Esophagus muscularis mucosa (tissue), 3 donors: ENCODE measurements around the gene MSI2.

Experiments
- POLR2A ChIP-seq: fragments of 450-650 bp; IDR thresholded peaks from one replicate; pipeline ENCODE4 v1.6.1; 2017; ENCODE audit warnings: antibody characterized with exemption, moderate library complexity, mild to moderate bottlenecking, low read depth
- POLR2AphosphoS5 ChIP-seq, 2 donors: sonication (generic); formaldehyde crosslinking; IDR thresholded peaks; one replicate each; pipeline ENCODE4 v1.6.1; 2017; ENCODE audit warnings: antibody characterized with exemption in 2 of 2
- TF ChIP-seq, protein P1 (sequence below), 3 experiments: fragments of 200-600 bp in 2 of 3; fragments of 450-650 bp in 1 of 3; sonication (generic) in 2 of 3; IDR thresholded peaks; one replicate each; pipeline ENCODE4 v1.5.1; 2017 to 2019; ENCODE audit warnings: antibody characterized with exemption in 3 of 3, mild to moderate bottlenecking in 2 of 3, moderate library complexity in 1 of 3

DNA sequence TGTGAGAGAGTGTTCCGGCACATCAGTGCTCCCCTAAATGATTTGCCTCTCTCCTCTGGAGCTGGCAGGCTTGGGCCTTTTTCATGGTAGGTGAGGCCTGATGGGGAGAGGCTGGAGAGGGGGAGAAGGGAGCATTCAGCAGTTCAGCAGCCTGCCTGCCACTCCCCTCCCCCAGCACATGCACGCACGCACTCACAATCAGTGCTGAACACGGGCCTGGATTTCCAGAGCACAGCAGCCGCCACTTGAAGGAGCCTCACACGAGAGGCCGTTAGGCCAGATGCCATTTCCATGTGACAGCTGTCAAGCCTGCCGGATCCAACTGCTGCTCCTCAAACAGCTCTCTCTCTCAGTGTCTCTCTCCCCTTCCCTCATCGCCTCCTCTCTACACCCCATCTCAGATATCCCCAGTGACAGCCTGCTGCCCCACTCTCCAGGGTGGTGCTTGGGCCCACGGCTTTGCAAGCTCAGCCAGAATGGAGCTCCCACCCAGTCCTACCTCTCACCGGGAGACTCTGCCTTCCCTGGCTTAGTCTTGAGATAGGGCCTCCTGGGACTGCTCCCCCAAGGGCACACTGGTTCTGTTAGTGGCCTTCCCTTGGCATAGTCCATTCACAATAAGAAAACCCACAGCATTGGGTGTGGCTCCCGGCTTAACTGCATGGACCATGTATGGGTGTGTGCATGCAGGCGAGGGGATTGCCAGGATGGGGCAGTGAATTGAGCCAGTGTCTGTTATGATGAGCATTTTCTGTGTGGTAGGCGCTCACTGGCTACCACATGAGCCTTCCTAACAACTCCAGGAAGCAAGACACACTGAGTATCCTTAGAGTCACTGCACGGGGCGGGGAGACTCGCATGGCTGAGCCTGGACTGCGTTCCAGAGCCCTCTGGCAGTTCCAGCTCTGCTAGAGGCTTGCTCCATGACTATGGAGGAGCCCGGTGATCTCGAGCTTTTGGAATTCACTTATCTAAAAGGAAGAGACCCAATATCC is 262.6 kb downstream of the MSI2 start:
- TF ChIP-seq, protein P1, sequence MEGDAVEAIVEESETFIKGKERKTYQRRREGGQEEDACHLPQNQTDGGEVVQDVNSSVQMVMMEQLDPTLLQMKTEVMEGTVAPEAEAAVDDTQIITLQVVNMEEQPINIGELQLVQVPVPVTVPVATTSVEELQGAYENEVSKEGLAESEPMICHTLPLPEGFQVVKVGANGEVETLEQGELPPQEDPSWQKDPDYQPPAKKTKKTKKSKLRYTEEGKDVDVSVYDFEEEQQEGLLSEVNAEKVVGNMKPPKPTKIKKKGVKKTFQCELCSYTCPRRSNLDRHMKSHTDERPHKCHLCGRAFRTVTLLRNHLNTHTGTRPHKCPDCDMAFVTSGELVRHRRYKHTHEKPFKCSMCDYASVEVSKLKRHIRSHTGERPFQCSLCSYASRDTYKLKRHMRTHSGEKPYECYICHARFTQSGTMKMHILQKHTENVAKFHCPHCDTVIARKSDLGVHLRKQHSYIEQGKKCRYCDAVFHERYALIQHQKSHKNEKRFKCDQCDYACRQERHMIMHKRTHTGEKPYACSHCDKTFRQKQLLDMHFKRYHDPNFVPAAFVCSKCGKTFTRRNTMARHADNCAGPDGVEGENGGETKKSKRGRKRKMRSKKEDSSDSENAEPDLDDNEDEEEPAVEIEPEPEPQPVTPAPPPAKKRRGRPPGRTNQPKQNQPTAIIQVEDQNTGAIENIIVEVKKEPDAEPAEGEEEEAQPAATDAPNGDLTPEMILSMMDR (IDR thresholded peaks at IDR 0.05) = no peak
- TF ChIP-seq POLR2A (no peak), POLR2AphosphoS5 (IDR thresholded peaks at IDR 0.05) (no peak)
